PC-3 (cell line): ENCODE data around the gene AGAP5. TPM values are rescaled to one million over a fixed set of nuclear protein-coding genes. Genes with fewer than 3 reads are reported as not detected.
A peak's percentile ranks its signal among the peaks of the same experiment; 100 is the strongest.

ENCODE experiments used
- ATAC-seq: fragments of 200-7000 bp; cut with Tn5 transposase; 2 replicates; pipeline ENCODE4 v1.9.1; 2020; ENCODE audit warnings: mild to moderate bottlenecking, moderate library complexity
- BruUV-seq: library from RNA; stranded (reverse); fragments of 400-500 nt; replicated peaks from 2 replicates; lab custom pipeline; 2021; lab: Mats Ljungman, UMichigan
- CTCF ChIA-PET: fragments of 300-600 bp; sonication (Branson Sonifier 250); formaldehyde crosslinking; loops from one replicate; lab custom pipeline; 2022; ENCODE audit warnings: antibody characterized with exemption; lab: Charles Lee
- POLR2A ChIA-PET: fragments of 300-600 bp; sonication (Branson Sonifier 250); formaldehyde crosslinking; loops from one replicate; lab custom pipeline; 2022; ENCODE audit warnings: antibody characterized with exemption; ENCODE audit not compliant: unreplicated experiment; lab: Charles Lee
- DNase-seq: peaks from one replicate; pipeline ENCODE4 v3.0.0-alpha.2; 2015
- H2AFZ ChIP-seq: fragments of 300-600 bp; sonication (generic); 2 replicates; pipeline ENCODE4 v1.6.0; 2016; ENCODE audit warnings: antibody characterized with exemption, low read length
- H3F3A ChIP-seq: fragments of 300-600 bp; sonication (generic); one replicate; pipeline ENCODE4 v1.6.0; 2017; ENCODE audit warnings: antibody characterized with exemption, low read length, control low read depth, mild to moderate bottlenecking; ENCODE audit not compliant: unreplicated experiment
- H3K27ac ChIP-seq: fragments of 300-600 bp; sonication (generic); 2 replicates; pipeline ENCODE4 v1.5.1; 2016; ENCODE audit warnings: mild to moderate bottlenecking, low read length
- H3K27me3 ChIP-seq: fragments of 300-600 bp; sonication (generic); 2 replicates; pipeline ENCODE4 v1.6.1; 2016; ENCODE audit warnings: low read length, mixed read lengths
- H3K36me3 ChIP-seq: fragments of 300-600 bp; sonication (generic); 2 replicates; pipeline ENCODE4 v1.6.1; 2016; ENCODE audit warnings: low read depth, mixed run types, low read length, mixed read lengths
- H3K4me1 ChIP-seq: fragments of 300-600 bp; sonication (generic); 2 replicates; pipeline ENCODE4 v1.5.1; 2016; ENCODE audit warnings: low read length; ENCODE audit not compliant: insufficient read depth
- H3K4me2 ChIP-seq: fragments of 300-600 bp; sonication (generic); 2 replicates; pipeline ENCODE4 v1.6.0; 2016; ENCODE audit warnings: low read length
- H3K4me3 ChIP-seq: fragments of 300-600 bp; sonication (generic); 2 replicates; pipeline ENCODE4 v1.5.1; 2016; ENCODE audit warnings: mild to moderate bottlenecking, low read length, mixed read lengths
- H3K79me2 ChIP-seq: fragments of 300-600 bp; sonication (generic); 2 replicates; pipeline ENCODE4 v1.6.1; 2017; ENCODE audit warnings: low read length, mixed read lengths
- H3K9ac ChIP-seq: fragments of 300-600 bp; sonication (generic); 2 replicates; pipeline ENCODE4 v1.6.0; 2016; ENCODE audit warnings: mild to moderate bottlenecking, low read length
- H3K9me2 ChIP-seq: fragments of 300-600 bp; sonication (generic); replicated peaks from 2 replicates; pipeline ENCODE4 v1.6.1; 2016; ENCODE audit warnings: mixed run types, low read length, mixed read lengths
- H3K9me3 ChIP-seq: fragments of 300-600 bp; sonication (generic); 2 replicates; pipeline ENCODE4 v1.6.1; 2016; ENCODE audit warnings: low read length, mixed read lengths
- H4K20me1 ChIP-seq: fragments of 300-600 bp; sonication (generic); 2 replicates; pipeline ENCODE4 v1.6.1; 2016; ENCODE audit warnings: low read length, mixed read lengths
- EZH2 ChIP-seq: fragments of 300-600 bp; sonication (generic); IDR thresholded peaks from one replicate; pipeline ENCODE4 v1.6.1; 2017; ENCODE audit warnings: antibody characterized with exemption, mild to moderate bottlenecking, low read length; ENCODE audit not compliant: unreplicated experiment
- EZH2phosphoT487 ChIP-seq: fragments of 300-600 bp; sonication (generic); IDR thresholded peaks from 2 replicates; pipeline ENCODE4 v1.6.1; 2018; ENCODE audit warnings: mild to moderate bottlenecking, antibody characterized with exemption, low read length, borderline replicate concordance
- intact Hi-C: fragments of 100-400 bp; cut with micrococcal nuclease; formaldehyde crosslinking; loops from 2 replicates; pipeline ENCODE4 v1.9.0; 2023
- total RNA-seq: library from RNA; depleted of rRNA; stranded (reverse); fragments of >200 nt; gene quantifications from 2 replicates; pipeline ENCODE4 v1.2.3, GENCODE V29; 2014
- TF ChIP-seq, protein P1 (sequence below): fragments of 300-600 bp; sonication (generic); conservative IDR thresholded peaks from 2 replicates; pipeline ENCODE4 v1.5.1; 2017; ENCODE audit warnings: antibody characterized with exemption, low read depth, mild to moderate bottlenecking, low read length

AGAP5 gene
- total RNA-seq, 1 experiment from 2014 or later = 15.0 TPM

DNA sequence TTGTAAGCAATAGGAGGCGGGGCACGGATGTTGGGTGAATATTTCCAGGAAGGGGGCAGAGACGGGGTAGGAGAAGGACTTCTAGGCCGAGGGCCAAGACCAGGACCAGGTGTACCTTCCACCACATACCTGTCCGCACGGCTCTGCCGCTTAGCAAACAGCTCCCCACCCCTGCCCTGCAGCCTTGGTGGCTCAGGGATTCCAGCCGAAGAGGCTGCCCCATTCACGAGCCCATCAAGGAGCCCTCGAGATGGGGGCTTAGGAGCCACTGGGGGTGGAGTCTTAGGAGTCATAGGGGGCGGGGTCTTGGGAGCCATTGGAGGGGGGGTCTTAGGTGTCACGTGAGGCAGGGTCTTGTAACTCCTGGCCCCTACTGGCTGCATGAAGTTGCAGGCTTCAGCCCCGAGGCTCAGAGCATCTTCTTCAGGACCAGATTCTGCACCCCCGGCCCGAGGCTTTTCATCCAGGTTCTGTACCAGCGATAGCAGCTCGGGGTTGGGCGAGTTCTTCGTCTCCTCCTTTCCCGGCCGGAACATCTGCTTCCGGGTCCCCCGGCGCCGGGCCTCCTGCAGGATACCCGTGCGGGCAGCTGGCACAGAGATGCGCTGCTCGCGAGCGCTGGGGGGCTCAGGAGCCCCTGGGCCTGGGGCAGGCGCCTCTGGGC is 50.6 kb downstream of the AGAP5 start:
- H3K4me2 ChIP-seq = no peak overlapping the region
- no peaks in the 10 kb centered on the region for H4K20me1 ChIP-seq
- no peaks in the 10 kb centered on the region for H3K79me2 ChIP-seq
- H3K9me3 ChIP-seq = no peaks in the 10 kb centered on the region
- H3K9ac ChIP-seq = no peak overlapping the region
- ChIA-PET CTCF (no interaction called here), POLR2A (no interaction called here)
- intact Hi-C loops = no loop called here
- H3K9me2 ChIP-seq = no peaks in the 10 kb centered on the region
- H3K27ac ChIP-seq = no peak overlapping the region
- ATAC-seq (no peak), DNase-seq (no peak)
- H2AFZ ChIP-seq = peak overlapping the region; percentile 8; the same call in 1 of the 2 replicates
- no TSS peak for BruUV-seq
- no peak for TF ChIP-seq EZH2
- TF ChIP-seq EZH2phosphoT487 = no peak
- TF ChIP-seq, protein P1, sequence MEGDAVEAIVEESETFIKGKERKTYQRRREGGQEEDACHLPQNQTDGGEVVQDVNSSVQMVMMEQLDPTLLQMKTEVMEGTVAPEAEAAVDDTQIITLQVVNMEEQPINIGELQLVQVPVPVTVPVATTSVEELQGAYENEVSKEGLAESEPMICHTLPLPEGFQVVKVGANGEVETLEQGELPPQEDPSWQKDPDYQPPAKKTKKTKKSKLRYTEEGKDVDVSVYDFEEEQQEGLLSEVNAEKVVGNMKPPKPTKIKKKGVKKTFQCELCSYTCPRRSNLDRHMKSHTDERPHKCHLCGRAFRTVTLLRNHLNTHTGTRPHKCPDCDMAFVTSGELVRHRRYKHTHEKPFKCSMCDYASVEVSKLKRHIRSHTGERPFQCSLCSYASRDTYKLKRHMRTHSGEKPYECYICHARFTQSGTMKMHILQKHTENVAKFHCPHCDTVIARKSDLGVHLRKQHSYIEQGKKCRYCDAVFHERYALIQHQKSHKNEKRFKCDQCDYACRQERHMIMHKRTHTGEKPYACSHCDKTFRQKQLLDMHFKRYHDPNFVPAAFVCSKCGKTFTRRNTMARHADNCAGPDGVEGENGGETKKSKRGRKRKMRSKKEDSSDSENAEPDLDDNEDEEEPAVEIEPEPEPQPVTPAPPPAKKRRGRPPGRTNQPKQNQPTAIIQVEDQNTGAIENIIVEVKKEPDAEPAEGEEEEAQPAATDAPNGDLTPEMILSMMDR = no peak
- no peaks in the 10 kb centered on the region for H3K36me3 ChIP-seq
- H3K4me3 ChIP-seq = no peak overlapping the region
- H3K27me3 ChIP-seq = no peaks in the 10 kb centered on the region
- no peaks in the 10 kb centered on the region for H3F3A ChIP-seq
- H3K4me1 ChIP-seq = no peaks in the 10 kb centered on the region

DNA sequence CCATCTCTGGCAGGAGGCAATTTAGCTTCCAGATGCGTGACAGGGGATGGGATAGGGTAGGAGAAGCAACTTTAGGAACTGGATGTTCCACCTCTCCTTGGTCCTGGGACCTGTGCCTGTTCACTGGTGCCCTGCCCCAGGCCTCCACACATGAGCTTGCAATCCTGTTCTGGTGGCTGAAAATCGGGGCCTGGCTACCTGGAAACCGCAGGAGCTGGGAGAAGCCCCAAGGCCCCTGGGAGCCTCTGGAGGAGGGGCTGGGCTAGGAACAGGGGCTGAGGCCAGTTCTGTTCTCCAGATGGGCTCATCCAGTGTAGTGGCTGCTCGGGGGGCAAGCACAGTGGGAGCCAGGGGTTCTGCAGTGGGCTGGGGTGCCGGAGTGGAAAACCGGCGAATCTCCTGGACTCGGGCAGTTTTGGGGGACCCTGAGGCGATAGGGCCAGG is 51.3 kb downstream of the AGAP5 start:
- no peaks in the 10 kb centered on the region for H3F3A ChIP-seq
- no peak for DNase-seq
- H3K9me2 ChIP-seq = no peaks in the 10 kb centered on the region
- H3K4me3 ChIP-seq = no peak overlapping the region
- no peaks in the 10 kb centered on the region for H3K36me3 ChIP-seq
- H4K20me1 ChIP-seq = no peaks in the 10 kb centered on the region
- no peak overlapping the region for H2AFZ ChIP-seq
- no TSS peak for BruUV-seq
- TF ChIP-seq EZH2phosphoT487 (no peak), EZH2 (no peak)
- TF ChIP-seq, protein P1 = no peak
- ChIA-PET CTCF (interaction anchor here (4.4 kb wide), 1 partner anchor 117 kb away, joined by 39 read pairs; no protein-coding TSS in a partner anchor), POLR2A (no interaction called here)
- H3K4me1 ChIP-seq = no peaks in the 10 kb centered on the region
- H3K27me3 ChIP-seq = no peaks in the 10 kb centered on the region
- no peak overlapping the region for H3K27ac ChIP-seq
- no peaks in the 10 kb centered on the region for H3K79me2 ChIP-seq
- no peaks in the 10 kb centered on the region for H3K9me3 ChIP-seq
- H3K4me2 ChIP-seq = no peak overlapping the region
- no peak overlapping the region for H3K9ac ChIP-seq
- intact Hi-C loops = no loop called here
- no peak for ATAC-seq

DNA sequence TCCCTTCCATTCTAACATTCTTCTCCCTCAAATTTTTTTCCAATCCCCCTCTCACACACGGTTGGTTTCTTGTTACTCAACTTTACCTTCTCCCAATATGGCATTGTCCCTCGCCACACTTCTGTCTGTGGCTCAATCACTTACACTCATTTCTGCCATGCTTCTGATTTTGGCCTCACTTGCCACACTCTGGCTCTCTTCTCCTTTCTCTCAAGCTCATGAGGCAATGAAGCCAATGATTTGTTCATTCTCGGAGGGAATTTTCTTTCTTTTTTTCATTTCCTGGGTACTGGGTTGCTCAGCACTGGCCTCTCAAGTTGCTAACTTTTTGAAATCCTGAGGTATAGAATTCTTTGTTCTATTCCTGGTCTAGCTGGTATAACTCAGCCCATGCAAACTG is 52.7 kb downstream of the AGAP5 start:
- ChIA-PET POLR2A (no interaction called here), CTCF (interaction anchor here (0.5 to 4.4 kb wide), 5 partner anchors 53 to 116 kb away, joined by 3 to 39 read pairs (median 8); no protein-coding TSS in a partner anchor)
- BruUV-seq = no TSS peak
- intact Hi-C loops = loop anchor here (2.0 kb wide), 1 partner anchor 232 kb away; no protein-coding TSS in a partner anchor
- Histone ChIP-seq H4K20me1 (no peaks in the 10 kb centered on the region), H3K4me3 (no peak overlapping the region), H3K9me3 (no peaks in the 10 kb centered on the region), H3K79me2 (no peaks in the 10 kb centered on the region), H3K4me1 (no peaks in the 10 kb centered on the region), H3K27me3 (no peaks in the 10 kb centered on the region), H3K9ac (no peak overlapping the region), H3K9me2 (no peaks in the 10 kb centered on the region), H2AFZ (no peak overlapping the region), H3K36me3 (no peaks in the 10 kb centered on the region), H3K4me2 (no peak overlapping the region), H3K27ac (no peak overlapping the region), H3F3A (no peaks in the 10 kb centered on the region)
- TF ChIP-seq EZH2 = no peak
- TF ChIP-seq, protein P1 = no peak
- TF ChIP-seq EZH2phosphoT487 = no peak
- DNase-seq = no peak
- no peak for ATAC-seq
